AG09309 (cell line): ENCODE measurements around the gene TMTC2.
"Not testable (repeated sequence)": the region's sequence is repeated elsewhere in the genome, so short reads cannot be mapped to it uniquely, and the experiment has no call there.

Experiments used
- DNase-seq: peaks from one replicate; pipeline ENCODE4 v3.0.0-alpha.2; 2010; ENCODE audit warnings: low read depth
- H3K4me3 ChIP-seq: 2 replicates; pipeline ENCODE4 v1.5.1; 2011; ENCODE audit warnings: mild to moderate bottlenecking, low read depth, low read length, moderate library complexity; ENCODE audit not compliant: control insufficient read depth
- CTCF ChIP-seq: IDR thresholded peaks from 2 replicates; pipeline ENCODE4 v1.5.1; 2011; ENCODE audit warnings: mild to moderate bottlenecking, low read depth, low read length, inconsistent platforms; ENCODE audit not compliant: insufficient read depth, control insufficient read depth; ENCODE audit errors: missing control alignments

Gene TMTC2

GRCh38 chr12:82839796-82840195 lies 153.1 kb downstream of the TMTC2 start:
- no peak for DNase-seq
- TF ChIP-seq CTCF = no peak

DNA sequence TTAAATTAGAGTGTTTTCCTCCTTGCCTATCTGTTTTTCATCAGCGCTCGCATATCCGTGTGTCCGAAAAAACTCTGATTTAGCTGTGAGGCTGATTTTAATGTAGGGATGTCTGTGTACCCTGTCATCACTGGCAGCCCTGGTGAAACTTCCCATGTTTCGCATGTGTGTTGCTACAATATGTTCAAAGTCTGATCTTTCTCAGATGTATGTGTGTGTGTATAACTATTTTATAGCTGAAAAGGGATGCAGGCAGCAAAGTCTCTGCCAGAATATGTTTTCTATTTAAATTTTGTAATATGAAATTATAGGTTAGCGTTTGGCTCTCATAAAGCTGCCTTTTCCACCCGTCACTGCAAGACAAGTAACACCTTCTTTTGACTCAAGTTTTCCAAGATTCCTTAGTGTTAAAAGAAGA lies 154.8 kb downstream of the TMTC2 start:
- H3K4me3 ChIP-seq = no peak overlapping the region
- no peak for DNase-seq
- TF ChIP-seq CTCF = no peak

More at GRCh38 chr12:82839796-82840195, 153.1 kb downstream of the TMTC2 start:
- H3K4me3 ChIP-seq = no peak overlapping the region

GRCh38 chr12:82842480-82842879 lies 155.8 kb downstream of the TMTC2 start:
- no peak overlapping the region for H3K4me3 ChIP-seq
- DNase-seq = no peak
- no peak for TF ChIP-seq CTCF

DNA sequence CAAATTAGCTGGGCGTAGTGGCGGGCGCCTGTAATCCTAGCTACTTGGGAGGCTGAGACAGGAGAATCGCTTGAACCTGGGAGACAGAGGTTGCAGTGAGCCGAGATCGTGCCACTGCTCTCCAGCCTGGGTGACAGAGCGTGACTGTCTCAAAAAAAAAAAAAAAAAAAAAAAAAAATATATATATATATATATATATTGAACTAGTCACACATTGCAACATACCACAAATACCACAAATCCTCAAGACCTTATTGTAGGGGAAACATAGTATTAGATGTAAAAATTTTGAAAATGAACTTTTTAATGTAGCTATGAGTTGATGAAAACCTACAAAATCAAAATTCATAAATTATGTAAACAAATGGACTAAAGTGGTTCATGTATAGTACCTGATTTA lies 158.4 kb downstream of the TMTC2 start:
- DNase-seq, H3K4me3 ChIP-seq: not testable (repeated sequence)

DNA sequence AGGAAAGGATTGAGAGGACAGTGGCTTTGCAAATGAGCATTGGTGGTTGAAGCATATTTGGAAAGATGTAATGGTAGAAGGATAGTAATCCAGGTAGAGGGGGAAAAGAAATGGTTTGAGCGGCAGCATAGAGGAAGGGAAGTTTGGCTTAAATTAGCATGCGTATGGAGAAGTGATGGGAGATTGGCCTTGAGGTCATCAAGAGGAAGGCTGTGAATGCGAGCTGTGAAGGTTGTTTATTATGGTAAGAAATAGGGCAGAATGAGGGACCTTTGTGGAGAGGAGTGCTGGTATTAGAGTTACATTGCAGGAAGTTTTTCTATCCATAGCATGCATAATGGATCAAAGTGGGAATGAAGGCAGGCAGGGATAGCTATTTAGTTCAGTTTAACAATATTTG lies 162.1 kb downstream of the TMTC2 start:
- no peak for TF ChIP-seq CTCF
- no peak overlapping the region for H3K4me3 ChIP-seq
- DNase-seq = no peak

- no peak for TF ChIP-seq CTCF
- no peak overlapping the region for H3K4me3 ChIP-seq
- no peak for DNase-seq
Measured at GRCh38 chr12:82852529-82852928, 165.8 kb downstream of the TMTC2 start.

DNA sequence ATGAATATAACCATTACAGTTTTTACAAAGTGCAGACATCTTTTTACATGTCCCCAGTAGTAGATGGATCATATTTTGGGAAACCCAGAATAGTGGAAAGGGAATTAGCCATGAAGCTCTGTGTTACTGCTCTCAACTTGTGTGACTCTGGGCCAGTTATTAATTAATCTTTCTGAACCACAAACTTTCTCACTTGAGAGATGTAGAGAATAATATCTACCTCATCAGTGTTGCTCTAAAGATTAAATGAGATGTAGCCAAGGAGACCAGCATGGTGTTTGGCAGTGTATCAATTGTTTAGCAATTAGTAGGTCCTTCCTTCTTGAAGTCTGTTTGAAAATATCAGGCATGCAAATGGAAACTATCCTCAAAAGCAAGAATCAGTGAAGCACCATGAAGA lies 169.2 kb downstream of the TMTC2 start:
- TF ChIP-seq CTCF = no peak
- H3K4me3 ChIP-seq = no peak overlapping the region
- DNase-seq = no peak
